Lung (tissue), 12 donors: ENCODE results near the gene PATE1. TPM values are rescaled to one million over a fixed set of nuclear protein-coding genes. Genes with fewer than 3 reads are reported as not detected.

Experiments used
- ATAC-seq: fragments of 200-7000 bp; cut with Tn5 transposase; one replicate; pipeline ENCODE4 v1.9.1; 2020; ENCODE audit warnings: moderate number of reproducible peaks; ENCODE audit not compliant: insufficient read depth, low FRiP score
- DNase-seq, 3 donors: peaks; one replicate each; pipeline ENCODE4 v3.0.0-alpha.2; 2013 to 2017
- H3K27ac ChIP-seq, 2 donors: one replicate each; pipeline ENCODE4 v1.5.1; 2013; ENCODE audit warnings: mild to moderate bottlenecking in 2 of 2, moderate library complexity in 2 of 2, control low read depth in 1 of 2, inconsistent platforms in 1 of 2, low read depth in 1 of 2, low read length in 1 of 2
- H3K27me3 ChIP-seq, 3 donors: one replicate each; pipeline ENCODE4 v1.5.1; 2013; ENCODE audit warnings: low read length in 2 of 3; ENCODE audit not compliant: control insufficient read depth in 3 of 3, insufficient read depth in 3 of 3
- H3K36me3 ChIP-seq, 4 donors: one replicate each; pipeline ENCODE4 v1.5.1; 2013; ENCODE audit warnings: low read length in 4 of 4, mild to moderate bottlenecking in 1 of 4, moderate library complexity in 1 of 4; ENCODE audit not compliant: control insufficient read depth in 4 of 4, insufficient read depth in 4 of 4
- H3K4me1 ChIP-seq, 5 donors: one replicate each; pipeline ENCODE4 v1.5.1; 2013; ENCODE audit warnings: low read length in 5 of 5, mild to moderate bottlenecking in 2 of 5, moderate library complexity in 1 of 5; ENCODE audit not compliant: control insufficient read depth in 5 of 5, insufficient read depth in 5 of 5
- H3K4me3 ChIP-seq: one replicate; pipeline ENCODE4 v1.5.1; 2013; ENCODE audit warnings: mild to moderate bottlenecking, control low read depth, moderate library complexity
- H3K9ac ChIP-seq, 2 donors: one replicate each; pipeline ENCODE4 v1.5.1; 2013; ENCODE audit warnings: low read length in 2 of 2, control low read depth in 1 of 2; ENCODE audit not compliant: insufficient read depth in 1 of 2
- H3K9me3 ChIP-seq, 4 donors: one replicate each; pipeline ENCODE4 v1.5.1; 2013; ENCODE audit warnings: low read length in 3 of 4, mild to moderate bottlenecking in 1 of 4, moderate library complexity in 1 of 4; ENCODE audit not compliant: control insufficient read depth in 4 of 4, insufficient read depth in 3 of 4
- CTCF ChIP-seq: IDR thresholded peaks from 2 replicates; pipeline ENCODE4 v1.5.1; 2012; ENCODE audit warnings: mild to moderate bottlenecking; ENCODE audit errors: control extremely low read depth, extremely low read depth
- WGBS, 2 donors: extraction: QIAGEN DNeasy Blood & Tissue Kit; methylation state at CpG; one replicate each; pipeline ENCODE4 v1.1.7; 2013; 5-methylcytosine and 5-hydroxymethylcytosine counted together
- polyA plus RNA-seq, 2 donors: library from polyadenylated mRNA; stranded (reverse); fragments of 200-250 nt; gene quantifications; one replicate each; pipeline ENCODE4 v1.2.1, GENCODE V29; 2013
- total RNA-seq, 2 donors: library from RNA; depleted of rRNA in 1 of 2; stranded (reverse); fragments of >200 nt in 1 of 2; gene quantifications; one replicate each; pipeline ENCODE4 v1.2.1, GENCODE V29; 2014 to 2021
- donor health status: control.
- donor health status: control.
- donor health status: Bipolar disorder and iron deficiency.
- donor health status: healthy.
- donor health status: DM: yes; HTN: yes; CAD: no.

The PATE1 gene
- total and polyA plus RNA-seq, 4 donors = not detected

- H3K4me3 ChIP-seq = no peak within 1 kb of the TSS
- H3K4me1 ChIP-seq = no peaks in the 10 kb centered on the region
- DNase-seq (no peak), ATAC-seq (no peak)
- H3K27me3 ChIP-seq = no peaks in the 10 kb centered on the region
- H3K27ac ChIP-seq = no peak within 1 kb of the TSS
- TF ChIP-seq CTCF = no peak
- H3K9ac ChIP-seq = no peak within 1 kb of the TSS
- H3K9me3 ChIP-seq = no peaks in the 10 kb centered on the region
- H3K36me3 ChIP-seq = no peaks in the 10 kb centered on the region
Observed at GRCh38 chr11:125778728-125779127, 32.6 kb downstream of the PATE1 start, which contains the start of gene PATE2. Gene PATE2 (minus strand): TSS chr11:125778828. CDS start chr11:125778773, 55 bp downstream.

- ATAC-seq (no peak), DNase-seq (no peak)
- Histone ChIP-seq H3K4me3 (no peak overlapping the region), H3K27ac (no peak overlapping the region), H3K9ac (no peak overlapping the region), H3K27me3 (no peaks in the 10 kb centered on the region), H3K9me3 (no peaks in the 10 kb centered on the region), H3K36me3 (no peaks in the 10 kb centered on the region), H3K4me1 (no peaks in the 10 kb centered on the region)
- WGBS, 2 donors = 49 to 50% methylated on average over 2 of the region's 2 CpGs
- no peak for TF ChIP-seq CTCF
Observed at GRCh38 chr11:125784678-125785077, 38.6 kb downstream of the PATE1 start.

- no peaks in the 10 kb centered on the region for H3K4me1 ChIP-seq
Observed at GRCh38 chr11:125787827-125788226, 41.7 kb downstream of the PATE1 start, which contains the start of gene PATE3. Gene PATE3 (plus strand): TSS chr11:125788127. CDS start chr11:125788152, 25 bp downstream.

More at GRCh38 chr11:125787827-125788226, 41.7 kb downstream of the PATE1 start, which contains the start of gene PATE3:
- Histone ChIP-seq H3K9me3 (no peaks in the 10 kb centered on the region), H3K27ac (no peak within 1 kb of the TSS), H3K9ac (no peak within 1 kb of the TSS), H3K27me3 (no peaks in the 10 kb centered on the region), H3K4me3 (no peak within 1 kb of the TSS), H3K36me3 (no peaks in the 10 kb centered on the region)
- DNase-seq (no peak), ATAC-seq (no peak)
- 18 to 35% methylated on average over 2 of the region's 2 CpGs for WGBS, 2 donors
- TF ChIP-seq CTCF = no peak
